ENCODE results near the gene NFIX. TPM values are rescaled to one million over a fixed set of nuclear protein-coding genes. Genes with fewer than 3 reads are reported as not detected.

The NFIX gene
- total RNA-seq, 4 donors from 2014 or later: 31.9 to 128 (median 105) TPM

GRCh38 chr19:13053238-13053637 lies 58.0 kb downstream of the NFIX start:
- peaks cover 95 to 100% of the 10 kb centered on the region in 2 donors for H3K4me1 ChIP-seq
- H3K9me3 ChIP-seq: no peaks in the 10 kb centered on the region
- in situ Hi-C loops (cut with MboI; ENCODE audit: low sequenced_read_pairs in 4 of 4): no loop called here
- peak overlapping the region; percentile 92 to 100 (median 96) for H3K27ac ChIP-seq
- no peaks in the 10 kb centered on the region for H3K27me3 ChIP-seq
- TF ChIP-seq CTCF (IDR thresholded peaks at IDR 0.05 in 4 of 5, conservative IDR thresholded peaks at IDR 0.05 in 1 of 5) (no peak), POLR2A (IDR thresholded peaks at IDR 0.05) (no peak)
- no peak overlapping the region for H3K4me3 ChIP-seq
- ATAC-seq (no peak), DNase-seq (no peak)
- intact Hi-C loops (cut with DNase I; ENCODE audit: low total_unique reads): no loop called here
- no peaks in the 10 kb centered on the region for H3K36me3 ChIP-seq

- ATAC-seq (peak; percentile 16 to 35), DNase-seq (peak in 1 of 2 donors; percentile 69)
- TF ChIP-seq POLR2A (IDR thresholded peaks at IDR 0.05) (peak in 1 of 2 donors; percentile 23), CTCF (IDR thresholded peaks at IDR 0.05 in 4 of 5, conservative IDR thresholded peaks at IDR 0.05 in 1 of 5) (no peak)
- in situ Hi-C loops (cut with MboI; ENCODE audit: low sequenced_read_pairs in 4 of 4) (no loop called here), intact Hi-C loops (cut with DNase I; ENCODE audit: low total_unique reads) (no loop called here)
- Histone ChIP-seq H3K4me1 (peaks cover 98 to 100% of the 10 kb centered on the region in 2 donors), H3K4me3 (peak overlapping the region in 2 of 4 donors; percentile 12 to 17), H3K27ac (peak overlapping the region; percentile 92 to 100 (median 96)), H3K36me3 (no peaks in the 10 kb centered on the region), H3K27me3 (no peaks in the 10 kb centered on the region), H3K9me3 (no peaks in the 10 kb centered on the region)
Measured at GRCh38 chr19:13053761-13054625, 58.7 kb downstream of the NFIX start.

- peak overlapping the region; percentile 21 to 39 (median 30) for H3K4me3 ChIP-seq
- peak overlapping the region; percentile 92 to 100 (median 96) for H3K27ac ChIP-seq
- H3K36me3 ChIP-seq: no peaks in the 10 kb centered on the region
- no peaks in the 10 kb centered on the region for H3K9me3 ChIP-seq
- in situ Hi-C loops (cut with MboI; ENCODE audit: low sequenced_read_pairs in 4 of 4): no loop called here
- H3K27me3 ChIP-seq: no peaks in the 10 kb centered on the region
- DNase-seq (no peak), ATAC-seq (no peak)
- H3K4me1 ChIP-seq: peaks cover 98% of the 10 kb centered on the region in 2 donors
- no peak for TF ChIP-seq CTCF (IDR thresholded peaks at IDR 0.05 in 4 of 5, conservative IDR thresholded peaks at IDR 0.05 in 1 of 5)
- no peak for TF ChIP-seq POLR2A (IDR thresholded peaks at IDR 0.05)
- intact Hi-C loops (cut with DNase I; ENCODE audit: low total_unique reads): no loop called here
Measured at GRCh38 chr19:13054626-13055212, 59.4 kb downstream of the NFIX start.

GRCh38 chr19:13055213-13056051 lies 60.2 kb downstream of the NFIX start:
- Histone ChIP-seq H3K27me3 (no peaks in the 10 kb centered on the region), H3K4me3 (peak overlapping the region; percentile 21 to 39 (median 30)), H3K9me3 (no peaks in the 10 kb centered on the region), H3K27ac (peak overlapping the region; percentile 92 to 100 (median 96)), H3K4me1 (peaks cover 98% of the 10 kb centered on the region in 2 donors), H3K36me3 (no peaks in the 10 kb centered on the region)
- in situ Hi-C loops (cut with MboI; ENCODE audit: low sequenced_read_pairs in 4 of 4): no loop called here
- intact Hi-C loops (cut with DNase I; ENCODE audit: low total_unique reads): no loop called here
- ATAC-seq (peak; percentile 8 to 13), DNase-seq (peak; percentile 54 to 72)
- no peak for TF ChIP-seq POLR2A (IDR thresholded peaks at IDR 0.05)
- TF ChIP-seq CTCF (IDR thresholded peaks at IDR 0.05 in 4 of 5, conservative IDR thresholded peaks at IDR 0.05 in 1 of 5): peak in 1 of 5 experiments; percentile 34

Data from gastrocnemius medialis (tissue), 4 donors.